PC-9 (cell line): Measurements from ENCODE around the gene MTCL1. TPM values are rescaled to one million over a fixed set of nuclear protein-coding genes. Genes with fewer than 3 reads are reported as not detected.

Experiments used
- BruUV-seq: library from RNA; stranded (reverse); fragments of 400-500 nt; replicated peaks from 2 replicates; lab custom pipeline; 2021; lab: Mats Ljungman, UMichigan
- CTCF ChIA-PET: fragments of 300-600 bp; sonication (Branson Sonifier 250); formaldehyde crosslinking; loops from one replicate; lab custom pipeline; 2022; ENCODE audit warnings: antibody characterized with exemption; lab: Charles Lee
- POLR2A ChIA-PET: fragments of 300-600 bp; sonication (Branson Sonifier 250); formaldehyde crosslinking; loops from one replicate; lab custom pipeline; 2022; ENCODE audit warnings: antibody characterized with exemption; ENCODE audit not compliant: unreplicated experiment; lab: Charles Lee
- DNase-seq, 2 experiments: peaks; one replicate each; pipeline versions ENCODE4 v3.0.0 to v3.0.0-alpha.2; 2015 to 2022; ENCODE audit warnings: mixed read lengths in 1 of 2
- H2AFZ ChIP-seq: fragments of 200-600 bp; sonication (generic); 2 replicates; pipeline ENCODE4 v1.8.1; 2017; ENCODE audit warnings: antibody characterized with exemption
- H3F3A ChIP-seq: fragments of 200-600 bp; sonication (generic); 2 replicates; pipeline ENCODE4 v1.8.1; 2017; ENCODE audit warnings: antibody characterized with exemption, mild to moderate bottlenecking, low read depth; ENCODE audit not compliant: insufficient read depth
- H3K27ac ChIP-seq: fragments of 200-600 bp; sonication (generic); 2 replicates; pipeline ENCODE4 v1.6.1; 2016; ENCODE audit warnings: mixed run types
- H3K27me3 ChIP-seq: fragments of 200-600 bp; sonication (generic); 2 replicates; pipeline ENCODE4 v1.6.1; 2016; ENCODE audit warnings: low read depth, mixed run types; ENCODE audit not compliant: insufficient read depth
- H3K36me3 ChIP-seq: fragments of 200-600 bp; sonication (generic); 2 replicates; pipeline ENCODE4 v1.6.1; 2016; ENCODE audit warnings: low read depth, mixed run types
- H3K4me1 ChIP-seq: fragments of 200-600 bp; sonication (generic); replicated peaks from 2 replicates; pipeline ENCODE4 v1.6.1; 2016; ENCODE audit warnings: mixed run types; ENCODE audit not compliant: insufficient read depth
- H3K4me2 ChIP-seq: fragments of 200-600 bp; sonication (generic); 2 replicates; pipeline ENCODE4 v1.6.1; 2017; ENCODE audit warnings: mixed run types
- H3K4me3 ChIP-seq: fragments of 200-600 bp; sonication (generic); 2 replicates; pipeline ENCODE4 v1.6.1; 2016; ENCODE audit warnings: mixed run types
- H3K79me2 ChIP-seq: fragments of 200-600 bp; sonication (generic); 2 replicates; pipeline ENCODE4 v1.6.1; 2017; ENCODE audit warnings: low read depth, mixed run types
- H3K9me2 ChIP-seq: fragments of 200-600 bp; sonication (generic); 2 replicates; pipeline ENCODE4 v1.8.1; 2017; ENCODE audit warnings: mild to moderate bottlenecking; ENCODE audit not compliant: insufficient read depth
- H3K9me3 ChIP-seq: fragments of 200-600 bp; sonication (generic); 2 replicates; pipeline ENCODE4 v1.8.1; 2016; ENCODE audit warnings: low read depth; ENCODE audit not compliant: insufficient read depth
- H4K20me1 ChIP-seq: fragments of 200-600 bp; sonication (generic); 2 replicates; pipeline ENCODE4 v1.8.1; 2017; ENCODE audit not compliant: insufficient read depth
- CTCF ChIP-seq: fragments of 200-600 bp; sonication (generic); conservative IDR thresholded peaks from 2 replicates; pipeline ENCODE4 v1.6.1; 2017; ENCODE audit warnings: mixed run types, antibody characterized with exemption, mild to moderate bottlenecking, moderate library complexity
- EZH2 ChIP-seq: fragments of 200-600 bp; sonication (generic); IDR thresholded peaks from 2 replicates; pipeline ENCODE4 v1.8.0; 2017; ENCODE audit warnings: antibody characterized with exemption, low read depth
- intact Hi-C: fragments of 100-400 bp; cut with micrococcal nuclease; formaldehyde crosslinking; loops from one replicate; pipeline ENCODE4 v1.10.0; 2022; ENCODE audit not compliant: unreplicated experiment
- total RNA-seq: library from RNA; stranded (reverse); gene quantifications from 2 replicates; pipeline ENCODE4 v1.2.3, GENCODE V29; 2021

MTCL1 gene
- total RNA-seq, 1 experiment from 2014 or later: 29.6 TPM

DNA sequence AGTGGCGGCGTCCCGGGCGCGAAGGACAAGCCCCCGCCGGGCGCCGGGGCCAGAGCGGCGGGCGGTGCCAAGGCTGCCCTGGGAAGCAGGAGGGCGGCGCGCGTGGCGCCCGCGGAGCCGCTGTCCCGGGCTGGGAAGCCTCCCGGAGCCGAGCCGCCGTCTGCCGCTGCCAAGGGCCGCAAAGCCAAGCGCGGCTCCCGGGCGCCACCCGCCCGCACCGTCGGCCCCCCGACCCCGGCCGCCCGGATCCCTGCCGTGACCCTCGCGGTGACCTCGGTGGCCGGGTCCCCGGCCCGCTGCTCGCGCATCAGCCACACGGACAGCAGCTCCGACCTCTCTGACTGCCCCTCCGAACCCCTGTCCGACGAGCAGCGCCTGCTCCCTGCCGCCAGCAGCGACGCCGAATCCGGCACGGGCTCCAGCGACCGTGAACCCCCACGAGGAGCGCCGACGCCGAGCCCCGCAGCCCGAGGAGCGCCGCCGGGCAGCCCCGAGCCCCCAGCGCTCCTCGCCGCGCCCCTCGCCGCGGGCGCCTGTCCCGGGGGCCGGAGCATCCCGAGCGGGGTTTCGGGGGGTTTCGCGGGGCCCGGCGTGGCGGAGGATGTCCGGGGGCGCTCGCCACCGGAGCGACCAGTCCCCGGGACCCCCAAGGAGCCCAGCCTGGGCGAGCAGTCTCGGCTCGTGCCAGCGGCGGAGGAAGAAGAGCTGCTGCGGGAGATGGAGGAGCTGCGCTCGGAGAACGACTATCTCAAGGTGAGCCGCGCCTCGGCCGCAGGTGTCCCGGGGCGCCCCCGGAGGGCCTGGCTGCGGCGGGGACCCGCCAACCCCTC is 820 bp downstream of the MTCL1 start:
- H2AFZ ChIP-seq: peak overlapping the region; percentile 81
- TF ChIP-seq EZH2: no peak
- TF ChIP-seq CTCF: no peak
- H4K20me1 ChIP-seq: no peaks in the 10 kb centered on the region
- CTCF ChIA-PET: interaction anchor here (1.1 to 1.2 kb wide), 2 partner anchors 9 to 277 kb away, joined by 3 to 6 read pairs; no protein-coding TSS in a partner anchor
- peaks cover 21% of the 10 kb centered on the region for H3K4me1 ChIP-seq
- H3K4me3 ChIP-seq: peak overlapping the region; percentile 76
- no peaks in the 10 kb centered on the region for H3K9me3 ChIP-seq
- intact Hi-C loops: loop anchor here (2.0 to 5.0 kb wide), 4 partner anchors 25 to 231 kb away; no protein-coding TSS in a partner anchor
- H3K27ac ChIP-seq: no peak overlapping the region
- H3K27me3 ChIP-seq: no peaks in the 10 kb centered on the region
- POLR2A ChIA-PET: interaction anchor here (0.5 to 1.1 kb wide), 7 partner anchors 22 to 1086 kb away, joined by 3 to 11 read pairs (median 6); no protein-coding TSS in a partner anchor
- peak overlapping the region; percentile 97 for H3K4me2 ChIP-seq
- H3K9me2 ChIP-seq: no peaks in the 10 kb centered on the region
- BruUV-seq: no TSS peak
- H3K36me3 ChIP-seq: no peaks in the 10 kb centered on the region
- 0 out of 2 replicates have a peak, but pooled peaks cover 4% of the 10 kb centered on the region for H3K79me2 ChIP-seq
- peaks cover 18% of the 10 kb centered on the region; the same call in 1 of the 2 replicates for H3F3A ChIP-seq
- DNase-seq: peak in 1 of 2 experiments; percentile 31

DNA sequence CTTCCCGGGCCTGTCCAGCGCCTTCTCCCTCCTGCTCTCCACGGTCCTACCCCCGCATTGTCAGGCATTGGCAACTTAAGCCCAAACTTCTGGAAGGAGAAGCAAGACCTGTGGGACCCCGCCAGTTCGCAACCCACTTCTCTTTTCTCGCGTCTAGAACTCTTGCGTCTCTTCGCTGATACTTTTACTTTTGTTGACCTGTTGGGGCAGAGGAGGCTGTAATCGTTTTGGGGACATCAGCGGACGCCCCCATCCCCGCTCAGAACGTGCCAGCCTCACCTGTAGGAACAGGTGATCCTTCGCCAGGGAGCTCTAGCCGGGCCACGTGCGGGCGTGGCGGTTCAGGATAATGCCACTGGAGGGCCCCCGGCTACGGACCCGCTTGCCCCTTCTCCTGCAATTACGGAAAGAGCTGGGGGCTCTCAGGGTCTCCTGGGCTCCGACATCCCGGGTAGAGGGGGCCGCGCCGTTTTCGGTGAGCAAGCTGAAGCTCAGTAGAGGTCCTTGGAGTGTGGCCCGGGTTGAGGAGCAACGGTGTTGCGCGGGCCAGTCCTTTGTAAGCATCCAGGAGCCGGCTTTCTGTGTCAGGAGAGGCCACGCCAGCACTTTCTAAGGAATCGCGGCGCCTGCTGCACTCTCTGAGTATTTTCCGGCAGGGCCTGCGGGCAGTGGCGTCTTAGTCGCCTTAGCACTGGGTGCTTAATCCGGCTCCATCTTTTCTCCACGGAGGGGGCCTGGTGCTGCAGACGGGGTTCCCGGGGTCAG is 1.6 kb downstream of the MTCL1 start:
- H3K27me3 ChIP-seq: no peaks in the 10 kb centered on the region

More for the DNA sequence above, 1.6 kb downstream of the MTCL1 start:
- POLR2A ChIA-PET: interaction anchor here (0.5 to 1.1 kb wide), 6 partner anchors 21 to 1087 kb away, joined by 3 to 11 read pairs (median 4); no protein-coding TSS in a partner anchor
- Histone ChIP-seq H3K27ac (peak overlapping the region; percentile 47), H4K20me1 (no peaks in the 10 kb centered on the region), H3K4me2 (peak overlapping the region; percentile 97), H3K4me3 (peak overlapping the region; percentile 76), H3F3A (peaks cover 18% of the 10 kb centered on the region; the same call in 1 of the 2 replicates), H3K9me3 (no peaks in the 10 kb centered on the region), H3K36me3 (no peaks in the 10 kb centered on the region), H3K9me2 (no peaks in the 10 kb centered on the region), H2AFZ (peak overlapping the region; percentile 81), H3K4me1 (peaks cover 21% of the 10 kb centered on the region), H3K79me2 (0 out of 2 replicates have a peak, but pooled peaks cover 8% of the 10 kb centered on the region)
- CTCF ChIA-PET: interaction anchor here (1.1 to 1.2 kb wide), 2 partner anchors 10 to 276 kb away, joined by 3 to 6 read pairs; no protein-coding TSS in a partner anchor
- BruUV-seq: no TSS peak
- intact Hi-C loops: loop anchor here (1.0 to 5.0 kb wide), 4 partner anchors 24 to 230 kb away; no protein-coding TSS in a partner anchor
- peak; percentile 56 to 66 for DNase-seq
- TF ChIP-seq EZH2: no peak
- TF ChIP-seq CTCF: peak; percentile 49; the same call in 1 of the 2 replicates
